GM18867 (cell line): ENCODE data around the gene CC2D2B.

Experiments
- ATAC-seq: cut with Tn5 transposase; IDR thresholded peaks from one replicate; pipeline ENCODE4 v1.9.1; 2021; ENCODE audit warnings: mild to moderate bottlenecking, moderate library complexity; ENCODE audit not compliant: unreplicated experiment

CC2D2B gene

DNA sequence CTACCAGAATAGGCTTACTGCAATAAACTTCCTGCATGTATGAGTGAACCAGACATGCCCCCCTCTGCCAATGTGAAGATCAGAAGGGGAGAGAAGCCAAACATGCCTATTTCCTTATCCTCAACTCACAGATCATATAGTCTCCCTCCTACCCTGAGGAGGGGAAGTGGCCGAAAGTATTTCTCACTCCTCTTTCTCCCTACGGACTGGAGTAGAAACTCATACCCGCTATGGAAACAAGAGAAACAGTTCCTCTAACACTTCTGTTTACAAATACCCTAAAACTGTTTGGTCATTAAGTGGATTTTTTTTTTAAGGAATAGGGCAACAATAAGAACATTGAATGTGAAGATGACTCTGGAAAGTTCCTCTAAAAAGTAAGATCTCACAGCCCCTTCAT lies 167.0 kb downstream of the CC2D2B start:
- no peak for ATAC-seq

DNA sequence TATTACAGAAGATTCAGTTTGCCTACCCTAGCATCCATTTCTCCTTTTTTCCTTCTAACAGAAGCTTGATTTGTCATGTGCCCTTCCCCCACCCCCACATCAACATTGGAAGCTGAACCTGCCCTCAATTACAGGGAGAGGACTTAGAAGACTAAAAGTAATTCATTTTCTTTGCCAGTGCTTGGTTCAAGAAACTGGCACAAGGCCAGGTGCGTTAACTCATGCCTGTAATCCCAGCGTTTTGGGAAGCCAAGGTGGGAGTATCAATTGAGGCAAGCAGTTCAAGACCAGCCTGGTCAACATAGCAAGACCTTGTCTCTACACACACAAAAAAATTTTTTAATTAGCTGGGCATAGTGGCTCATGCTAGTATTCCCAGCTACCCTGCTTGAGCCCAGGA lies 168.2 kb downstream of the CC2D2B start:
- ATAC-seq: no peak

DNA sequence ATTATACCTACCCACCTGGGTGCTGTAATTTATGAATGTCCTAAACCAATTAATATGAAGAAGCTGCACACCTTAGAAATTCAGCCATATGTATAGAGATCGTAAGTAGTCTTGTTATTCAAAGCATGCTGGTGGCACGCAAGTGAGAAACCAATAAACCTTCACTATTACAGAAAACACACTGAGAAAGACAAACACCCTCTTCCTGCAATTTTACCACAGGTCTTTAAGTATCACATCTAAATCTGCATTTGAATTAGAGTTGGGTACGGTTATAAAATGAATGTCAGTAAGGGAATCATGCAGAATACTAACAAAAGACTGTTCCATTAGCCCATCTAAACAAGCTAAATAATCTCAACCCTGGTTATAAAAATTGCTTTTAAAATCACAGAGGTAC lies 169.4 kb downstream of the CC2D2B start:
- ATAC-seq: no peak

DNA sequence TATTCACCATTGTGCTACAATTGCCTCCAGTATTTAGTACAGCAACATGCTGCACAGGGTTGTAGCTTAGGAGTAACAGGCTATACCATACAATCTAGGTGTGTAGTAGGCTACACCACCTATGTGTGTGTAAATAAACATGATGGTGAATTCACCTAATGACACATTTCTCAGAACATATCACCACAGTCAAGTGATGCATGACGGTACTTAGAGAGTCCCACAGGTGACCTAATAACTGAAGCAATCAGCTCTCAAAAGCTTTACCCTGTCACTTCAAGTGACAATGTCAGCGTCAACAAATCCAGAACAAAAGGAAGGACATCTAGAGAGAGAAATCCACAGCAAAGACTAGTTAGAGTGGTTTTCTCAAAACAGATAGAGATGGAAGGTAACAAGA lies 174.4 kb downstream of the CC2D2B start:
- no peak for ATAC-seq
